SU-DHL-6 (cell line): ENCODE results near the gene PRICKLE2.

Source experiments
- H2AFZ ChIP-seq: fragments of 200-600 bp; sonication (generic); 2 replicates; pipeline ENCODE4 v1.6.1; 2014; ENCODE audit warnings: low read depth, mild to moderate bottlenecking, moderate library complexity, mixed read lengths, antibody characterized with exemption, low read length; ENCODE audit not compliant: severe bottlenecking
- H3F3A ChIP-seq: fragments of 200-600 bp; shearing (Covaris generic); 2 replicates; pipeline ENCODE4 v1.6.0; 2016; ENCODE audit warnings: antibody characterized with exemption, mild to moderate bottlenecking; ENCODE audit not compliant: insufficient read depth
- H3K27ac ChIP-seq: fragments of 200-600 bp; sonication (generic); 2 replicates; pipeline ENCODE4 v1.5.1; 2016; ENCODE audit warnings: low read depth, mild to moderate bottlenecking, low read length, moderate library complexity, mixed read lengths
- H3K27me3 ChIP-seq: fragments of 200-600 bp; sonication (generic), shearing (Covaris generic); 2 replicates; pipeline ENCODE4 v1.6.0; 2014; ENCODE audit warnings: mild to moderate bottlenecking, low read length
- H3K36me3 ChIP-seq: fragments of 200-600 bp; sonication (generic); 2 replicates; pipeline ENCODE4 v1.6.1; 2014; ENCODE audit warnings: mild to moderate bottlenecking, low read length, mixed read lengths
- H3K4me2 ChIP-seq: fragments of 300-600, 200-600 bp; shearing (Covaris generic), sonication (generic); 2 replicates; pipeline ENCODE4 v1.6.0; 2014; ENCODE audit warnings: low read length, low read depth, mild to moderate bottlenecking; ENCODE audit not compliant: poor library complexity, severe bottlenecking
- H3K4me3 ChIP-seq: fragments of 200-600 bp; sonication (generic); 2 replicates; pipeline ENCODE4 v1.5.1; 2014; ENCODE audit warnings: antibody characterized with exemption, low read length, mild to moderate bottlenecking, mixed read lengths; ENCODE audit not compliant: insufficient read depth, poor library complexity, severe bottlenecking
- H3K79me2 ChIP-seq: fragments of 200-600 bp; sonication (generic); 2 replicates; pipeline ENCODE4 v1.6.1; 2014; ENCODE audit warnings: mild to moderate bottlenecking, low read length, moderate library complexity; ENCODE audit not compliant: insufficient read depth
- H3K9ac ChIP-seq: fragments of 200-600 bp; sonication (generic); 2 replicates; pipeline ENCODE4 v1.7.0; 2014; ENCODE audit warnings: mild to moderate bottlenecking, low read length
- H3K9me2 ChIP-seq: fragments of 200-600 bp; sonication (generic); replicated peaks from 2 replicates; pipeline ENCODE4 v1.6.1; 2014; ENCODE audit warnings: low read length; ENCODE audit not compliant: insufficient read depth
- H3K9me3 ChIP-seq: fragments of 200-600 bp; sonication (generic); 2 replicates; pipeline ENCODE4 v1.6.1; 2014; ENCODE audit warnings: low read length, mixed read lengths; ENCODE audit not compliant: insufficient read depth
- H4K20me1 ChIP-seq: fragments of 200-600 bp; sonication (generic); 2 replicates; pipeline ENCODE4 v1.6.1; 2014; ENCODE audit warnings: low read depth, mild to moderate bottlenecking, antibody characterized with exemption, low read length, moderate library complexity, mixed read lengths
- CTCF ChIP-seq: fragments of 200-600 bp; sonication (generic); IDR thresholded peaks from one replicate; pipeline ENCODE4 v1.5.1; 2017; ENCODE audit warnings: antibody characterized with exemption, mild to moderate bottlenecking, low read length, moderate library complexity; ENCODE audit not compliant: insufficient read depth, poor library complexity, severe bottlenecking
- EZH2phosphoT487 ChIP-seq: fragments of 200-600 bp; sonication (generic), shearing (Covaris generic); conservative IDR thresholded peaks from 2 replicates; pipeline ENCODE4 v1.6.1; 2018; ENCODE audit warnings: mild to moderate bottlenecking, antibody characterized with exemption, low read length, moderate library complexity, mixed read lengths

Gene PRICKLE2

GRCh38 chr3:64079369-64080150, 145.7 kb downstream of the PRICKLE2 start:
- Histone ChIP-seq H4K20me1 (no peaks in the 10 kb centered on the region), H3K36me3 (no peaks in the 10 kb centered on the region), H3K27me3 (no peaks in the 10 kb centered on the region)

GRCh38 chr3:64078966-64079365, 146.3 kb downstream of the PRICKLE2 start:
- H3K79me2 ChIP-seq = no peaks in the 10 kb centered on the region
- H3K27ac ChIP-seq = no peak overlapping the region
- H3K36me3 ChIP-seq = no peaks in the 10 kb centered on the region
- H3K4me3 ChIP-seq = no peak overlapping the region
- H2AFZ ChIP-seq = no peak overlapping the region
- H3K27me3 ChIP-seq = no peaks in the 10 kb centered on the region
- H3F3A ChIP-seq = no peaks in the 10 kb centered on the region
- H3K9ac ChIP-seq = no peak overlapping the region
- H3K9me2 ChIP-seq = no peaks in the 10 kb centered on the region
- H3K4me2 ChIP-seq = no peak overlapping the region
- no peaks in the 10 kb centered on the region for H4K20me1 ChIP-seq
- H3K9me3 ChIP-seq = no peaks in the 10 kb centered on the region
- TF ChIP-seq EZH2phosphoT487 (no peak), CTCF (no peak)

More at GRCh38 chr3:64079369-64080150, 145.7 kb downstream of the PRICKLE2 start:
- no peak overlapping the region for H3K27ac ChIP-seq
- H3F3A ChIP-seq = no peaks in the 10 kb centered on the region
- H3K4me3 ChIP-seq = no peak overlapping the region
- no peaks in the 10 kb centered on the region for H3K79me2 ChIP-seq
- TF ChIP-seq EZH2phosphoT487 = no peak
- no peak for TF ChIP-seq CTCF
- H3K9me2 ChIP-seq = no peaks in the 10 kb centered on the region
- H3K4me2 ChIP-seq = no peak overlapping the region
- no peaks in the 10 kb centered on the region for H3K9me3 ChIP-seq
- H2AFZ ChIP-seq = no peak overlapping the region
- no peak overlapping the region for H3K9ac ChIP-seq

GRCh38 chr3:64074895-64075679, 150.2 kb downstream of the PRICKLE2 start:
- H3K27me3 ChIP-seq = no peaks in the 10 kb centered on the region
- no peaks in the 10 kb centered on the region for H3K9me2 ChIP-seq
- no peak overlapping the region for H3K4me3 ChIP-seq
- H3K27ac ChIP-seq = no peak overlapping the region
- no peak overlapping the region for H3K4me2 ChIP-seq
- H3K9ac ChIP-seq = no peak overlapping the region
- no peaks in the 10 kb centered on the region for H3K36me3 ChIP-seq
- H3F3A ChIP-seq = no peaks in the 10 kb centered on the region
- no peaks in the 10 kb centered on the region for H3K79me2 ChIP-seq
- no peaks in the 10 kb centered on the region for H3K9me3 ChIP-seq
- H2AFZ ChIP-seq = no peak overlapping the region
- H4K20me1 ChIP-seq = no peaks in the 10 kb centered on the region
- TF ChIP-seq CTCF = no peak
- no peak for TF ChIP-seq EZH2phosphoT487
